ENCODE data around the gene TBATA. TPM values are rescaled to one million over a fixed set of nuclear protein-coding genes. Genes with fewer than 3 reads are reported as not detected.

The TBATA gene
- total RNA-seq, 1 experiment from 2014 or later, result not detected

GRCh38 chr10:70726909-70727495, 58.2 kb downstream of the TBATA start:
- no peak overlapping the region for H3K4me3 ChIP-seq (ENCODE audit: low read length)
- CTCF ChIA-PET, result no interaction called here
- H3K9ac ChIP-seq (ENCODE audit: low read length), result no peak overlapping the region
- TF ChIP-seq CTCF (conservative IDR thresholded peaks at IDR 0.05; ENCODE audit: low read depth, low read length) (no peak), EZH2phosphoT487 (IDR thresholded peaks at IDR 0.05; ENCODE audit: borderline replicate concordance, low read length) (no peak), EZH2 (IDR thresholded peaks at IDR 0.05; ENCODE audit: low read length, unreplicated experiment) (no peak)
- DNase-seq (no peak), ATAC-seq (no peak)
- no peak overlapping the region for H3K27ac ChIP-seq (ENCODE audit: low read length)
- H2AFZ ChIP-seq (ENCODE audit: low read length), result no peak overlapping the region
- no peak overlapping the region for H3K4me2 ChIP-seq (ENCODE audit: low read length)
- no peaks in the 10 kb centered on the region for H3F3A ChIP-seq (ENCODE audit: low read length, unreplicated experiment)
- BruUV-seq (replicated peaks), result no TSS peak
- peaks cover 12% of the 10 kb centered on the region for H3K4me1 ChIP-seq (ENCODE audit: insufficient read depth, low read length)
- intact Hi-C loops (cut with micrococcal nuclease), result no loop called here
- H3K9me2 ChIP-seq (replicated peaks; ENCODE audit: low read length), result no peaks in the 10 kb centered on the region
- H3K36me3 ChIP-seq (ENCODE audit: low read depth, low read length), result no peaks in the 10 kb centered on the region
- POLR2A ChIA-PET (ENCODE audit: unreplicated experiment), result no interaction called here
- no peaks in the 10 kb centered on the region for H3K27me3 ChIP-seq (ENCODE audit: low read length)
- no peaks in the 10 kb centered on the region for H3K79me2 ChIP-seq (ENCODE audit: low read length)
- H4K20me1 ChIP-seq (ENCODE audit: low read length), result no peaks in the 10 kb centered on the region
- no peaks in the 10 kb centered on the region for H3K9me3 ChIP-seq (ENCODE audit: low read length)

GRCh38 chr10:70723771-70724170, 61.4 kb downstream of the TBATA start:
- TF ChIP-seq EZH2 (IDR thresholded peaks at IDR 0.05; ENCODE audit: low read length, unreplicated experiment), result no peak
- TF ChIP-seq EZH2phosphoT487 (IDR thresholded peaks at IDR 0.05; ENCODE audit: borderline replicate concordance, low read length), result no peak
- TF ChIP-seq CTCF (conservative IDR thresholded peaks at IDR 0.05; ENCODE audit: low read depth, low read length), result no peak
- no peaks in the 10 kb centered on the region for H3K9me3 ChIP-seq (ENCODE audit: low read length)
- no peaks in the 10 kb centered on the region for H3K79me2 ChIP-seq (ENCODE audit: low read length)
- no peaks in the 10 kb centered on the region for H3K9me2 ChIP-seq (replicated peaks; ENCODE audit: low read length)
- no peak overlapping the region for H3K4me3 ChIP-seq (ENCODE audit: low read length)
- no TSS peak for BruUV-seq (replicated peaks)
- H4K20me1 ChIP-seq (ENCODE audit: low read length), result no peaks in the 10 kb centered on the region
- ChIA-PET POLR2A (ENCODE audit: unreplicated experiment) (no interaction called here), CTCF (no interaction called here)
- DNase-seq (no peak), ATAC-seq (no peak)
- no peaks in the 10 kb centered on the region for H3K36me3 ChIP-seq (ENCODE audit: low read depth, low read length)
- H3K9ac ChIP-seq (ENCODE audit: low read length), result no peak overlapping the region
- no peak overlapping the region for H2AFZ ChIP-seq (ENCODE audit: low read length)
- peaks cover 13% of the 10 kb centered on the region for H3K4me1 ChIP-seq (ENCODE audit: insufficient read depth, low read length)
- intact Hi-C loops (cut with micrococcal nuclease), result no loop called here
- no peak overlapping the region for H3K4me2 ChIP-seq (ENCODE audit: low read length)
- H3K27me3 ChIP-seq (ENCODE audit: low read length), result no peaks in the 10 kb centered on the region
- no peaks in the 10 kb centered on the region for H3F3A ChIP-seq (ENCODE audit: low read length, unreplicated experiment)
- no peak overlapping the region for H3K27ac ChIP-seq (ENCODE audit: low read length)

- H3K27me3 ChIP-seq (ENCODE audit: low read length), result no peaks in the 10 kb centered on the region
- DNase-seq (peak; percentile 79), ATAC-seq (peak; percentile 53)
- no peak for TF ChIP-seq EZH2phosphoT487 (IDR thresholded peaks at IDR 0.05; ENCODE audit: borderline replicate concordance, low read length)
- TF ChIP-seq CTCF (conservative IDR thresholded peaks at IDR 0.05; ENCODE audit: low read depth, low read length), result no peak
- no peak for TF ChIP-seq EZH2 (IDR thresholded peaks at IDR 0.05; ENCODE audit: low read length, unreplicated experiment)
- H3K4me3 ChIP-seq (ENCODE audit: low read length), result no peak overlapping the region
- ChIA-PET CTCF (no interaction called here), POLR2A (ENCODE audit: unreplicated experiment) (no interaction called here)
- H3K36me3 ChIP-seq (ENCODE audit: low read depth, low read length), result no peaks in the 10 kb centered on the region
- peak overlapping the region; percentile 1; the same call in 1 of the 2 replicates for H3K4me2 ChIP-seq (ENCODE audit: low read length)
- H3K79me2 ChIP-seq (ENCODE audit: low read length), result no peaks in the 10 kb centered on the region
- intact Hi-C loops (cut with micrococcal nuclease), result no loop called here
- H3K9ac ChIP-seq (ENCODE audit: low read length), result no peak overlapping the region
- H3K9me2 ChIP-seq (replicated peaks; ENCODE audit: low read length), result no peaks in the 10 kb centered on the region
- no peak overlapping the region for H2AFZ ChIP-seq (ENCODE audit: low read length)
- no TSS peak for BruUV-seq (replicated peaks)
- H3K4me1 ChIP-seq (ENCODE audit: insufficient read depth, low read length), result peaks cover 13% of the 10 kb centered on the region
- H3F3A ChIP-seq (ENCODE audit: low read length, unreplicated experiment), result no peaks in the 10 kb centered on the region
- H3K27ac ChIP-seq (ENCODE audit: low read length), result no peak overlapping the region
- no peaks in the 10 kb centered on the region for H3K9me3 ChIP-seq (ENCODE audit: low read length)
- H4K20me1 ChIP-seq (ENCODE audit: low read length), result no peaks in the 10 kb centered on the region
Observed at GRCh38 chr10:70722820-70723424, 62.3 kb downstream of the TBATA start.

All from PC-3 (cell line).